SK-N-SH treated with all-trans-retinoic acid at 6 μM for 48 hours (cell line): ENCODE data around the gene GMPS.

Experiments used
- ATAC-seq: fragments of 200-7000 bp; cut with Tn5 transposase; 3 replicates; pipeline ENCODE4 v1.9.1; 2020; ENCODE audit warnings: mild to moderate bottlenecking, moderate library complexity
- ARNTL ChIP-seq: fragments of 450-650 bp; formaldehyde crosslinking; IDR thresholded peaks from 2 replicates; pipeline ENCODE4 v1.5.0; 2020; ENCODE audit warnings: low read depth, mild to moderate bottlenecking, moderate library complexity, borderline replicate concordance
- BACH2 ChIP-seq: fragments of 250-450 bp; sonication (Bioruptor Pico); IDR thresholded peaks from 2 replicates; pipeline ENCODE4 v1.9.0; 2021; ENCODE audit warnings: mild to moderate bottlenecking, borderline replicate concordance
- CSDC2 ChIP-seq: fragments of 250-450 bp; sonication (Bioruptor Pico); IDR thresholded peaks from 2 replicates; pipeline ENCODE4 v1.5.0; 2020; ENCODE audit warnings: mild to moderate bottlenecking, moderate library complexity
- CSRNP3 ChIP-seq: fragments of 250-450 bp; sonication (Bioruptor Pico); IDR thresholded peaks from 2 replicates; pipeline ENCODE4 v1.5.1; 2021; ENCODE audit warnings: mild to moderate bottlenecking, moderate library complexity
- ESRRG ChIP-seq: fragments of 250-450 bp; sonication (Bioruptor Pico); IDR thresholded peaks from 2 replicates; pipeline ENCODE4 v1.6.1; 2021; ENCODE audit warnings: mild to moderate bottlenecking
- GLIS3 ChIP-seq: fragments of 250-450 bp; sonication (Bioruptor Pico); IDR thresholded peaks from 2 replicates; pipeline ENCODE4 v1.5.0; 2020; ENCODE audit warnings: mild to moderate bottlenecking, moderate library complexity
- ISL1 ChIP-seq: fragments of 250-450 bp; sonication (Bioruptor Pico); IDR thresholded peaks from 2 replicates; pipeline ENCODE4 v2.1.2; 2022; ENCODE audit warnings: mild to moderate bottlenecking, moderate library complexity
- POU6F1 ChIP-seq: fragments of 250-450 bp; sonication (Bioruptor Pico); IDR thresholded peaks from 2 replicates; pipeline ENCODE4 v1.8.0; 2021; ENCODE audit warnings: low read depth, mild to moderate bottlenecking, moderate library complexity, borderline replicate concordance
- PPARA ChIP-seq: fragments of 250-450 bp; sonication (Bioruptor Pico); IDR thresholded peaks from 2 replicates; pipeline ENCODE4 v1.5.0; 2020; ENCODE audit warnings: mild to moderate bottlenecking, borderline replicate concordance
- RARB ChIP-seq: fragments of 250-450 bp; sonication (Bioruptor Pico); IDR thresholded peaks from 2 replicates; pipeline ENCODE4 v1.8.0; 2021; ENCODE audit warnings: mild to moderate bottlenecking, moderate library complexity
- SNAI2 ChIP-seq: fragments of 250-450 bp; sonication (Bioruptor Pico); IDR thresholded peaks from 2 replicates; pipeline ENCODE4 v1.5.0; 2020; ENCODE audit warnings: mild to moderate bottlenecking, moderate library complexity
- TCF4 ChIP-seq: fragments of 250-450 bp; sonication (Bioruptor Pico); IDR thresholded peaks from 2 replicates; pipeline ENCODE4 v1.8.0; 2021; ENCODE audit warnings: mild to moderate bottlenecking, moderate library complexity, borderline replicate concordance
- TOX ChIP-seq: fragments of 250-450 bp; sonication (Bioruptor Pico); IDR thresholded peaks from 2 replicates; pipeline ENCODE4 v1.8.0; 2021; ENCODE audit warnings: mild to moderate bottlenecking, moderate library complexity, borderline replicate concordance
- ZC3H10 ChIP-seq: fragments of 250-450 bp; sonication (Bioruptor Pico); IDR thresholded peaks from 2 replicates; pipeline ENCODE4 v1.5.1; 2021; ENCODE audit warnings: mild to moderate bottlenecking, moderate library complexity
- ZFP3 ChIP-seq: fragments of 250-450 bp; sonication (Bioruptor Pico); IDR thresholded peaks from 2 replicates; pipeline ENCODE4 v1.5.0; 2020; ENCODE audit warnings: mild to moderate bottlenecking, moderate library complexity
- ZFP30 ChIP-seq: fragments of 450-650 bp; formaldehyde crosslinking; IDR thresholded peaks from 2 replicates; pipeline ENCODE4 v1.5.0; 2022; ENCODE audit warnings: mild to moderate bottlenecking, moderate library complexity
- ZNF565 ChIP-seq: fragments of 450-650 bp; formaldehyde crosslinking; conservative IDR thresholded peaks from 2 replicates; pipeline ENCODE4 v1.5.0; 2020; ENCODE audit warnings: low read depth, mild to moderate bottlenecking, moderate library complexity
- ZNF70 ChIP-seq: fragments of 450-650 bp; formaldehyde crosslinking; IDR thresholded peaks from 2 replicates; pipeline ENCODE4 v1.5.0; 2020; ENCODE audit warnings: mild to moderate bottlenecking, moderate library complexity
- ZNF8 ChIP-seq: fragments of 450-650 bp; formaldehyde crosslinking; IDR thresholded peaks from 2 replicates; pipeline ENCODE4 v1.5.0; 2020; ENCODE audit warnings: mild to moderate bottlenecking, moderate library complexity
- TF ChIP-seq, protein P1 (sequence below): fragments of 250-450 bp; sonication (Bioruptor Pico); IDR thresholded peaks from 2 replicates; pipeline ENCODE4 v1.8.0; 2020; ENCODE audit warnings: mild to moderate bottlenecking, moderate library complexity, borderline replicate concordance
- TF ChIP-seq, protein P2 (sequence below): fragments of 250-450 bp; sonication (Bioruptor Pico); IDR thresholded peaks from 2 replicates; pipeline ENCODE4 v1.5.0; 2020; ENCODE audit warnings: mild to moderate bottlenecking, moderate library complexity
- TF ChIP-seq, protein P3 (sequence below): fragments of 250-450 bp; sonication (Bioruptor Pico); IDR thresholded peaks from 2 replicates; pipeline ENCODE4 v1.5.1; 2020; ENCODE audit warnings: low read depth, mild to moderate bottlenecking, moderate library complexity

The GMPS gene

GRCh38 chr3:155934230-155934629 is 63.8 kb downstream of the GMPS start:
- TF ChIP-seq ZNF565 (no peak), ARNTL (no peak), BACH2 (no peak), PPARA (no peak), CSDC2 (no peak), ZFP30 (CRISPR knock-in tag) (no peak), GLIS3 (CRISPR knock-in tag) (no peak), TOX (CRISPR knock-in tag) (no peak), ZC3H10 (no peak), RARB (CRISPR knock-in tag) (no peak)
- TF ChIP-seq, protein P1, sequence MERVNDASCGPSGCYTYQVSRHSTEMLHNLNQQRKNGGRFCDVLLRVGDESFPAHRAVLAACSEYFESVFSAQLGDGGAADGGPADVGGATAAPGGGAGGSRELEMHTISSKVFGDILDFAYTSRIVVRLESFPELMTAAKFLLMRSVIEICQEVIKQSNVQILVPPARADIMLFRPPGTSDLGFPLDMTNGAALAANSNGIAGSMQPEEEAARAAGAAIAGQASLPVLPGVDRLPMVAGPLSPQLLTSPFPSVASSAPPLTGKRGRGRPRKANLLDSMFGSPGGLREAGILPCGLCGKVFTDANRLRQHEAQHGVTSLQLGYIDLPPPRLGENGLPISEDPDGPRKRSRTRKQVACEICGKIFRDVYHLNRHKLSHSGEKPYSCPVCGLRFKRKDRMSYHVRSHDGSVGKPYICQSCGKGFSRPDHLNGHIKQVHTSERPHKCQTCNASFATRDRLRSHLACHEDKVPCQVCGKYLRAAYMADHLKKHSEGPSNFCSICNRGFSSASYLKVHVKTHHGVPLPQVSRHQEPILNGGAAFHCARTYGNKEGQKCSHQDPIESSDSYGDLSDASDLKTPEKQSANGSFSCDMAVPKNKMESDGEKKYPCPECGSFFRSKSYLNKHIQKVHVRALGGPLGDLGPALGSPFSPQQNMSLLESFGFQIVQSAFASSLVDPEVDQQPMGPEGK (CRISPR knock-in tag), result no peak
- TF ChIP-seq, protein P2, sequence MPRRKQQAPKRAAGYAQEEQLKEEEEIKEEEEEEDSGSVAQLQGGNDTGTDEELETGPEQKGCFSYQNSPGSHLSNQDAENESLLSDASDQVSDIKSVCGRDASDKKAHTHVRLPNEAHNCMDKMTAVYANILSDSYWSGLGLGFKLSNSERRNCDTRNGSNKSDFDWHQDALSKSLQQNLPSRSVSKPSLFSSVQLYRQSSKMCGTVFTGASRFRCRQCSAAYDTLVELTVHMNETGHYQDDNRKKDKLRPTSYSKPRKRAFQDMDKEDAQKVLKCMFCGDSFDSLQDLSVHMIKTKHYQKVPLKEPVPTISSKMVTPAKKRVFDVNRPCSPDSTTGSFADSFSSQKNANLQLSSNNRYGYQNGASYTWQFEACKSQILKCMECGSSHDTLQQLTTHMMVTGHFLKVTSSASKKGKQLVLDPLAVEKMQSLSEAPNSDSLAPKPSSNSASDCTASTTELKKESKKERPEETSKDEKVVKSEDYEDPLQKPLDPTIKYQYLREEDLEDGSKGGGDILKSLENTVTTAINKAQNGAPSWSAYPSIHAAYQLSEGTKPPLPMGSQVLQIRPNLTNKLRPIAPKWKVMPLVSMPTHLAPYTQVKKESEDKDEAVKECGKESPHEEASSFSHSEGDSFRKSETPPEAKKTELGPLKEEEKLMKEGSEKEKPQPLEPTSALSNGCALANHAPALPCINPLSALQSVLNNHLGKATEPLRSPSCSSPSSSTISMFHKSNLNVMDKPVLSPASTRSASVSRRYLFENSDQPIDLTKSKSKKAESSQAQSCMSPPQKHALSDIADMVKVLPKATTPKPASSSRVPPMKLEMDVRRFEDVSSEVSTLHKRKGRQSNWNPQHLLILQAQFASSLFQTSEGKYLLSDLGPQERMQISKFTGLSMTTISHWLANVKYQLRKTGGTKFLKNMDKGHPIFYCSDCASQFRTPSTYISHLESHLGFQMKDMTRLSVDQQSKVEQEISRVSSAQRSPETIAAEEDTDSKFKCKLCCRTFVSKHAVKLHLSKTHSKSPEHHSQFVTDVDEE (CRISPR knock-in tag), result no peak
- TF ChIP-seq, all 23 proteins: peak for 0
- ATAC-seq, result peak; percentile 48

DNA sequence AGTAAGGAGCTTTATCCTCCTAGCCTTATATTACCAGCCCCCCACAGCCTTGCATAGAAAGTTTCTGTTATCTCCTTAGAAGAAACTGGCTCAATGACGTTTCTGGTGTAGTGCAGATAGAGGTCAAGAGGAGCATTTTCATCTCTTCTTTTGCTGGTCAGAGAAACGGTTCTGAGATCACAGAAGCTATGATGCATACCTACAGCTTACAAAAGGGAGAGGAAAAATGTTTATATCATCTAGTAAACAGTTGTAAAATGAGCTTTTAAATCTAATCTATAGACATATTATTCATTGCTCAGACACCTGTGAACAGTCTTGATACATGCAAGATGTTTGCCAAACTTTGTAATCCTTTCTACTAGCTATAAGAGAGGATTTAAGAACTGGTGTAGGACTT is 68.0 kb downstream of the GMPS start:
- TF ChIP-seq ARNTL (no peak), GLIS3 (CRISPR knock-in tag) (no peak), POU6F1 (CRISPR knock-in tag) (no peak), TCF4 (no peak), TOX (CRISPR knock-in tag) (no peak), ZFP30 (CRISPR knock-in tag) (no peak), ZNF8 (CRISPR knock-in tag) (no peak), ISL1 (CRISPR knock-in tag) (no peak), ZNF565 (no peak), ZNF70 (CRISPR knock-in tag) (no peak), ZC3H10 (no peak), ZFP3 (CRISPR knock-in tag) (no peak), SNAI2 (CRISPR knock-in tag) (no peak), CSDC2 (no peak), CSRNP3 (CRISPR knock-in tag) (no peak), PPARA (no peak), RARB (CRISPR knock-in tag) (no peak), ESRRG (CRISPR knock-in tag) (no peak)
- TF ChIP-seq, protein P1 (CRISPR knock-in tag), result no peak
- TF ChIP-seq, protein P3, sequence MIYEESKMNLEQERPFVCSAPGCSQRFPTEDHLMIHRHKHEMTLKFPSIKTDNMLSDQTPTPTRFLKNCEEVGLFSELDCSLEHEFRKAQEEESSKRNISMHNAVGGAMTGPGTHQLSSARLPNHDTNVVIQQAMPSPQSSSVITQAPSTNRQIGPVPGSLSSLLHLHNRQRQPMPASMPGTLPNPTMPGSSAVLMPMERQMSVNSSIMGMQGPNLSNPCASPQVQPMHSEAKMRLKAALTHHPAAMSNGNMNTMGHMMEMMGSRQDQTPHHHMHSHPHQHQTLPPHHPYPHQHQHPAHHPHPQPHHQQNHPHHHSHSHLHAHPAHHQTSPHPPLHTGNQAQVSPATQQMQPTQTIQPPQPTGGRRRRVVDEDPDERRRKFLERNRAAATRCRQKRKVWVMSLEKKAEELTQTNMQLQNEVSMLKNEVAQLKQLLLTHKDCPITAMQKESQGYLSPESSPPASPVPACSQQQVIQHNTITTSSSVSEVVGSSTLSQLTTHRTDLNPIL (CRISPR knock-in tag), result no peak
- no peak for ATAC-seq
